Midbrain (tissue), 1 donor: ENCODE measurements around the gene TSSK2.
A peak's percentile ranks its signal among the peaks of the same experiment; 100 is the strongest.
"Not testable (repeated sequence)": the region's sequence is repeated elsewhere in the genome, so short reads cannot be mapped to it uniquely, and the experiment has no call there.

Experiments used
- DNase-seq: peaks from one replicate; lab custom pipeline; 2025; lab: John Stamatoyannopoulos, UW

Gene TSSK2

GRCh38 chr22:19130959-19131684 lies at the start of gene TSSK2:
Gene TSSK2 (plus strand): TSS chr22:19131308. CDS start chr22:19131400, 92 bp downstream.
- DNase-seq: peak; percentile 28

DNA sequence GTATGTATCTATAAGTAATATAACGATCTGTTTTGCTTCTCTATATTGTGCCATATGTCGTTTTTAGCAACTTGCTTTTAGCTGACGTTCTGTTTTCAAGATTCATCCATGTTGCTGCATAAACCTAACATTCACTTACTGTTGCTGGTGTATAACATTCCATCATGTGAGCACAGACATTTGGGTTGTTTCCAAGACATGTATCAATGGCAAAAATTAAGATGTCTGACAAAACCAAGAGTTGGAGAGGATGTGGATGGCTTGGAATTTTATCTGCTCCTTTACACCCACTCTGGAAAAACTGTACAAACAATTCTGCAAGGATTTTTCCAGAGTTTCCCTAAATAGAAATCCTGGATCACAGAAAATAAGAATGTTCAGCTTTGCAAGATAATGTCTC lies 49.8 kb upstream of the TSSK2 start:
- no peak for DNase-seq

DNA sequence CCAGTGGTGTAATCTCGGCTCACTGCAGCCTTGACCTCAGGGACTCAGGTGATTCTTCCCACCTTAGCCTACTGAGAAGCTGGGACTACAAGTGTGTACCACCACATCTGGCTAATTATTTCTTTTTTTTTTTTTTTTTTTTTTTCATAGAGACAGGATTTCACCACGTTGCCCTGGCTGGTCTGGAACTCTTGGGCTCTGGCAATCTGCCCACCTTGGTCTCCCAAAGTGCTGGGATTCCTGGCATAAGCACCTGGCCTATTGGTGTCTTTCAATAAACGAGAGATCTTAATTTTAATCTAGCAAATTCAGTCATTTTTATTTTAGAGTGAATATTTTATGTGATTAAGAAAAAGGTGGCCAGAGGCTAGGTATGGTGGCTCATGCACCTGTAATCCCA lies 49.0 kb upstream of the TSSK2 start:
- no peak for DNase-seq

DNA sequence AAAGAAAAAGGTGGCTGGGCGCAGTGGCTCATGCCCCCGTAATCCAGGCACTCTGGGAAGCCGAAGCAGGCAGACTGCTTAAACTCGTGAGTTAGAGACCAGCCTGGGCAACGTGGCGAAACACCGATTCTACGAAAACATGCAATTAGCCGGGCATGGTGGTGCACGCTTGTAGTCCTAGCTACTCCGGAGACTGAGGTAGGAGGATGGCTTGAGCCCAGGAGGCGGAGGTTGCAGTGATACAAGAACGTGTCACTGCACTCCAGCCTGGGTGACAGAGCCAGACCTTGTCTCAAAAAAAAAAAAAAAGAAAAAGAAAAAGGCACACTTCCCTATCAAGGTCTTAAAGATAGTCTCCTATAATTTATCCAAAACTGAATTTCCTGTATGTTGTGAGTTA lies 48.3 kb upstream of the TSSK2 start:
- no peak for DNase-seq

DNA sequence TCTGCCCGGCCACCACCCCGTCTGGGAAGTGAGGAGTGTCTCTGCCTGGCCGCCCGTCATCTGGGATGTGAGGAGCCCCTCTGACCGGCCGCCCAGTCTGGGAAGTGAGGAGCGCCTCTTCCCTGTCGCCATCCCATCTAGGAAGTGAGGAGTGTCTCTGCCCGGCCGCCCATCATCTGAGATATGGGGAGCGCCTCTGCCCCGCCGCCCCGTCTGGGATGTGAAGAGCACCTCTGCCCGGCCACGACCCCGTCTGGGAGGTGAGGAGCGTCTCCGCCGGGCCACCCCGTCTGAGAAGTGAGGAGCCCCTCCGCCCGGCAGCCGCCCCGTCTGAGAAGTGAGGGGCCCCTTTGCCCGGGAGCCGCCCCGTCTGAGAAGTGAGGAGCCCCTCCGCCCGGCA lies 47.0 kb upstream of the TSSK2 start:
- not testable (repeated sequence) for DNase-seq

DNA sequence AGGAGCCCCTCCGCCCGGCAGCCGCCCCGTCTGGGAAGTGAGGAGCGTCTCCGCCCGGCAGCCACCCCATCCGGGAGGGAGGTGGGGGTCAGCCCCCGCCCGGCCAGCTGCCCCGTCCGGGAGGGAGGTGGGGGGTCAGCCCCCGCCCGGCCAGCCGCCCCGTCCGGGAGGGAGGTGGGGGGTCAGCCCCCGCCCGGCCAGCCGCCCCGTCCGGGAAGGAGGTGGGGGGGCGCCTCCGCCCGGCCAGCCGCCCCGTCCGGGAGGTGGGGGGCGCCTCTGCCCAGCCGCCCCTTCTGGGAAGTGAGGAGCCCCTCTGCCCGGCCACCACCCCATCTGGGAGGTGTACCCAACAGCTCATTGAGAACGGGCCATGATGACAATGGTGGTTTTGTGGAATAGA lies 46.5 kb upstream of the TSSK2 start:
- DNase-seq: not testable (repeated sequence)

GRCh38 chr22:19085233-19085718 lies 45.8 kb upstream of the TSSK2 start:
- DNase-seq: peak; percentile 30

DNA sequence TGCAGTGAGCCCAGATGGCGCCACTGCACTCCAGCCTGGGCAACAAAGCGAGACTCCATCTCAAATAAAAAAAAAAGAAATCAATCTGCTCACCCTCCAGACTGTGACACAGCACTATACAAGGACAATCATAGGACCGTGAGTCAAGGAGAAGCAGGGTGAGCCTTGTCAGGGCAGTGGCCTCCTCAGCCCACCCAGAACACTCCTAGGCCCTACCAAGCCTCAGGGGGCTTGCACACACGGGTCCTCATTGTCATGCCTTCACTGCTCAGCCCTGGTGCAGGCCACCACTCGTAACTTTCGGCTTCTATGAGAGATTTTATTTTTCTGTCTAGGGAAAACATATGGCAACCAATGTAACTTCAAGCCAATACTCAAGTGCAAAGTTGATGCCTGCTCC lies 44.7 kb upstream of the TSSK2 start:
- no peak for DNase-seq

DNA sequence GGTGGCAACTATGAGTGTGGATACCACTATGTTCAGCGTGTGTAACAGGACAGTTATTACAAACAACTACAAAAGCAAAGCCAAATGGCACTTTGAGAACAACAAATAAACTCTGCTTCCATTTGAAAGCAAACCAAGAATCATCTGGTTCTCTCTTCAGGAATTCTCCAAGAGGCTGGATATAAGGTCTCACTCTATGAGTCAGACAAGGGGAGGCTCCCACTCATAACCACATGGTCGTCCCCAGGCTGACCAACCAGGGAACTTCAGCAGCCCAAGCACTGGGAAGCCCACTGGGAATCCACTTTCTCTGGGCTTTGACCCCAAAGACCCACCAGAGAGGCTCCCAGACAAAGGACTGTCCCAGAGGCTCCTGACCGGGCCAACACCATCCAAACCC lies 44.2 kb upstream of the TSSK2 start:
- no peak for DNase-seq

- DNase-seq: no peak
Measured at GRCh38 chr22:19088866-19089595, 42.1 kb upstream of the TSSK2 start.

DNA sequence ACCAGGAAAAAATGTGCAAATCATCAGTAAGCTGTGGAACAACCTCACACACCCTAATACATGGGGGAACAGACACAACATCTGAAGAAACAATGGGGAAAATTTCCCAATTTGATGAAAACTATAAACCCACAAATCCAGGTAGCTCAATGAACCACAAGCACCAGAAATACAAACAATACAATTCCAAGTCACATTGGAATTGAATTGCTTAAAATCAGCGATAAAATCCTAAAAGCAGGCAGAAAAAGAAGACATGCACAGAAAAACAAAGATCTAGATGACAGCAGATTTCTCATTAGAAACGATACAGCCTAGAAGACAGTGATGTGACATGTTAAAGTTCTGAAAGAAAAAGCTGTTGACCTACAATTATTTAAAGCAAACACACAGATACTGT lies 40.9 kb upstream of the TSSK2 start:
- DNase-seq: no peak

DNA sequence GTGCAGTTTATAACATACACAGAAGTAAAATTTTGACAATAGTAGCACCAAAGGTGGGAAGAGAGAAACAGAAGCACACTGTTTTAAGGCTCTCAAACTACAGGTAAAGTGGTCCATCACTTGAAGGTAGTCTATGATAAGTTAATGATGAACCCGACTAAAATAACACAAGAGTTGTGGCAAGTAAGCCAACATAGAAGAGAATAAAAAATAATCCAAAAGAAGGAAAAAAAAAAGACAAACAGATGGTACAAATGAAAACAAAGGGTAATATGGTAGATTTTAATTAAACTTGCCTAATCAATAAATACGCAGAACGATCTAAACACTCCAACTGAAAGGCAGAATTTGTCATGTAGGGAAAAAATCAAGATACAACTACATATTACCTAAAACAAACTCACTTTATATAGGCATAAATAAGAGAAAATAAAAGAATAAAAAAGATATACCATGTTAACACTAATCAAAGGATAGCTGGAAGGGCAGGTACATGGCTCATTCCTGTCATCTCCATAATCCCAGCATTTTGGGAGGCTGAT lies 40.5 kb upstream of the TSSK2 start:
- DNase-seq: no peak

GRCh38 chr22:19092725-19093124 lies 38.4 kb upstream of the TSSK2 start:
- DNase-seq: no peak

- DNase-seq: no peak
Measured at GRCh38 chr22:19094393-19094997, 36.6 kb upstream of the TSSK2 start.

- no peak for DNase-seq
Measured at GRCh38 chr22:19096555-19096954, 34.6 kb upstream of the TSSK2 start.

- DNase-seq: no peak
Measured at GRCh38 chr22:19097518-19097917, 33.6 kb upstream of the TSSK2 start.

DNA sequence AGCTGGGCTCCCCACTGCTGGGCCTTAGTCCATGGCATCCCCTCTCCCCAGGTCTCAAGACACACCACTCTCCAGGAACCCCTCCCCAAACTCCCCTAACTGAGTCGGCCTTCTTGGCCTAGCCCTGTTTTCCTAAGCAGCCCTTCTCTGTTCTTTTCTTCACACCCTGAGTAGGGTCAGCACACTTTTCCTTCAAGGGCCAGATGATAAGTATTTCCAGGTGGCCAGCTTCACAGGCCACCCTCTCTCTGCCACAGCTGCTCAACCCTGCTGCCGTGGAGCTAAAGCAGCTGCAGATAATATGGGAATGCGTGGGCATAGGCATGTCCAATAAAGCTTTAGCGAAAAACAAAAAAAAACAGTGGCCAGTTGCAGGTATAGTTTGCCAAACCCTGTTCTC lies 33.0 kb upstream of the TSSK2 start:
- DNase-seq: no peak

- DNase-seq: no peak
Measured at GRCh38 chr22:19103880-19104821, 27.0 kb upstream of the TSSK2 start.

GRCh38 chr22:19105456-19105855 lies 25.7 kb upstream of the TSSK2 start:
- no peak for DNase-seq

DNA sequence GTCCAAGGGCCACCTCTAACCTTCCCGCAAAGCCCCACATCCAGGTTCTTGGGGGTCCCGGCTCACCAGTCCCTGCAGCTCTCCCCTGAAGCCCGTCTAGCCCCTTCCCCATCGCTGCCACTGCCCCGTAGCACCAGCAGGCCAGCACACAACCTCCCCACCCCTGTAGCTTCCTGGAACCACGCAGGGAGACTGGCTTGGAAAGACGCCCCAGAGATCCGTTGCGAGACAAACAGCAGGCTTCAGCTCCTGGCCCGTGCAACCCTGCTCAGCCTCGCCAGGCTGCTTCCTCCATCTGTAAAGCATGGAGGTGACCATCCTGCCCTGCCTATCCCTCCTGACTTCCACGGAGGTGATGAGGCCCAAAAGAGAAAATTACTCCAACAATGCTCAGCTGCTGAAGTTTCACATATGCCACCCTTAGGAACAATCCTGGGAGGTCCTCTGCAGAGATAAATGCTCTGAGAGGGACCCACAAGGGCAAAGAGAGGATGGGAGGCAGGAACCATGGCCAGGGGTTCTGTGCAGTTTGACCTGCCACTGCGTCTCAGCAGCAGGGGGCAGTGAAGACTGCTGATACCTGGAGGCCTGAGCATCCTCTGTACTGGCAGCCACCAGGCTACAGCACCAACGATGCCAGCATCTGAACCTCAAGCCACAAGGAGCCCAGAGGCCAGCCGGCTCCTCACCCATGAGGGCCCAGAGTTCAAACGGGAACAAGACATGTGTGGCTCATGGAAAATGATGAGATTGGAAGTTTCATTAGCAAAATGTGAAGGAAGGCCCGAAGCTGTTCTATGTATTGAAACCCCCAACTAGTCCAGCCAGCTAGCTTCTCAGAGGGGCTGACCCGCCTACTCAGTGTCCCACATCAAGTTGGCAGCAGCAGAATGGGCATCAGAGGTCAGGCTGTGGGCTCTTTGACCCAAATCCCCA lies 25.0 kb upstream of the TSSK2 start:
- DNase-seq: no peak
